DMS53 (cell line): ENCODE data around the gene PSMD5.

Source experiments
- DNase-seq: peaks from one replicate; lab custom pipeline; 2025; lab: John Stamatoyannopoulos, UW

PSMD5 gene

DNA sequence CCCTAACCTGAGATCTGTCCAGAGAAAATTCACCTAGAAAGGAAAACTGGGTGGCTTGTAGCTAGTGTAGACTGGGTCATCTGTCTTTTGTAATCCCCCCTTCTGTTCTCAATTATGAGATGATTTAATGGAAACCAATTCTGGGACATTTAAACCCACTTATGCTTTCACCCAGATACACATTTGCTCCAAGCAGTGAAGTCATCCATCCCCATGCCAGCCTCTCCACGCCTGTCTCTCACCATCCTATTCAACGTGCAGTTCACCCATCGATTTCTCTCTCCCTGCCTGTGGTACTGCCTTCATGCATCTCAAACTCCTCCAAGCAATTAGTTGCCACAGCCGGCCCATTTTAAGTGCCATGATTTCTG, 32.5 kb upstream of the PSMD5 start:
- DNase-seq, result peak; percentile 48

DNA sequence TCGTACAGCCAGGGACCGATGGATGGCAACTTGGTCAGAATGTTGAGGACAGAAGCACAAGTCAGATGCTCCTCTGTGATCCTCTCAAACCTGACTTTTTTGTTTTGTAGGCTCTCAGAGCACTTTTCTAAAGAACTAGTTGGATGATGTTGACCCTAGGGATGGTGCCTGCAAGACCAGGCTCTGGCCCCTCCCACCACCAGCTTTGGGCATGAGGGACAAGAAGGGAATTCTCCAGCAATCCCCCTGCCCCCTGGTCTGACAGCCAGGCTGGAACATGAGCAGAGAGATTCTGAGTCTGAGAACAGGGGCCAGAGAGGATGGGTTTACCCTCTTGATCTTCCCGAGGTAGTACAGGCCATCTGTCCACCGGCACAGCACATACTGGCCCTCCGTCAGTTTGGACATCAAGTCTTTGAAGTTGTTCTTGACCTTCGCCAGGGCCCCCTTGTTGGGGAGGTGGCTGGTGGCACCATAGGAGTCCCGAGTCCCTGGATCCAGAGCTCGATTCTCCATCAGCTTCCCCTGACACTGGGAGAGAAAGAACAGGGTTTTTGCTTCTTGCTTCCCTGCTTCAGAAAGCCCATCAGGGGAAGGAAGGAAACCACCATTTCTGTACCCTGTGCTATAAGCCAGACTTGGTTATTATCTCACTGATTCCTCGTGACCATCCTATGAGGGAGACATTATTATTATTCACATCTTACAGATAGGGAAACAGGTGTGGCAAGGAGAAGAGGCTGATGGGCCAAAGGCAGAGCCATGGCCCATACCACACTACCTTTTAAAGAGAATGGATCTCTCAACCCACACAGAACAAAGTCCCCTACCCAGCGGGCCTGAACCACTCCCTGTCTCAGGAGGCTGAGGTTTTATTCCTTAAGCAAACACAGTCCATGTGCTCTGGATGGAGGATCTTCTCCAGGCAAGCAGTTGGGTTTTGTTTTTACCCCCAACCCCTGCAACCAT, 31.8 kb upstream of the PSMD5 start:
- no peak for DNase-seq

DNA sequence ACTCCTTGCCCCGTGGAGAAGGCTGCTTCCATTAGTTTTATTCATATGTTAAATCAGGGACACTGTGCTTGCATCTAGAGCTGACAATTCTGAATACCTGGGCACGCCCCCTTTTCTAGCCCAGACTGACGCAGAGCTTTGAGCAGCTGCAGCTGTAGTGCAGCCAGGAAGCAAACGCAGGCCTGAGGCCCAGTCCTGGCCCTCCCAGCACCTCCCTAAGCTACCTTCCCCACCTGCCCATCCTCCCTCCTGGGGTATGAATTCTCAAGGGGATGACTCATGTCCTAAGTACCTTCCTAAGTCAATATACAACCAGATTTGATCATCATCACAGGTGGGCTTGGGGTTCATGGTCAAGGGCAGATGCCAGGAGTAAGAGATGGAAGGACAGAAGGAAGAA, 30.8 kb upstream of the PSMD5 start:
- peak; percentile 97 for DNase-seq

DNA sequence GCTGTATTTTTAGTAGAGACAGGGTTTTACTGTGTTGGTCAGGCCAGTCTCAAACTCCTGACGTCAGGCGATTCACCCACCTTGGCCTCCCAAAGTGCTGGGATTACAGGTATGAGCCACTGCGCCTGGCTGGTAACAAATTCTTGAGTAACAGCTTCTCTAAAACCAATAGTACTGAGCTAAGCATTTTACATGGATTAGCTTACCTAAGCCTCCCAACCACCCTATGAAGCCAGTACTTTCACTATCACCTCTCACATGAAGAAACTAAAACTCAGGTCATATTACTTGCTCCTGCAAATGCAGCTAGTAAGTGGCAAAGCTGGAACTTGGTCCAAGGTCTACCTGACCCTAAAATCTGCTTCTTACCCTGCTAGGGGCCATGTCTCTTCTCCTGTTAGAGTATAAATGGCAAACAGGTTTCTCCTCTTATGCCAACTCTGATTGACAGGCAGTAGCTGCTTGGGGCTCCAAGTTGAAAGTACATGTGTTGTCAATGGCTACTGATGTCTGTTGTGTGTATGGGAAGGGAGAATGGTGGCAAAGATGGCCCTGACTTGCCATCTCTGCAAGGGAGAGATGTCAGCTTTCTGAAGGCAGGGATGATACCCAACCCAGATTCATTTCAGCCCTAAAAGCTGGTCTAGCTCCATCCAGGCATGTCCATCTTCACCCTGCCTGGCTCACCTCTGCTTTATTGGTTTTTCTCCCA, 30.2 kb upstream of the PSMD5 start:
- DNase-seq, result peak; percentile 57

DNA sequence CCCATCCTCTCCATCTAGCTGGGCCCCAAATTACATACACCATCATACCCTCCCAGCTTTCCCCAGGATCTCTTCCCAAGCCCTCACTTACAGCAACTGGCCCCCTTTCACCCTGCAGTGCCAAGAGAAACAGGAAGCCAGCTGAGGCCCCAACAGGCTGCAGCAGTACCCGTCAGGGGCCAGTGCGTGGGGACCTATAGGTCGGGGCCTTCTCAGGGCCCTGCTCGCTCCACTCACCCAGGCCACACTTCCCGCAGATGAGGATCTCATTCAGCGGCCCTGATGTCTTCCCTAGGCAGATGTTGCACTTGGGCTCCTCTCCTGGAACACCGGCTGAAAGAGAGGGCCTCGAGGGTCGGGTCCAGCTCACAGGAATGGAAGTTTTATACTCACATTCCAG, 27.5 kb upstream of the PSMD5 start:
- no peak for DNase-seq

GRCh38 chr9:120869726-120870125, 27.0 kb upstream of the PSMD5 start:
- no peak for DNase-seq

- no peak for DNase-seq
These were observed 26.6 kb upstream of the PSMD5 start for GRCh38 chr9:120869360-120869687.

DNA sequence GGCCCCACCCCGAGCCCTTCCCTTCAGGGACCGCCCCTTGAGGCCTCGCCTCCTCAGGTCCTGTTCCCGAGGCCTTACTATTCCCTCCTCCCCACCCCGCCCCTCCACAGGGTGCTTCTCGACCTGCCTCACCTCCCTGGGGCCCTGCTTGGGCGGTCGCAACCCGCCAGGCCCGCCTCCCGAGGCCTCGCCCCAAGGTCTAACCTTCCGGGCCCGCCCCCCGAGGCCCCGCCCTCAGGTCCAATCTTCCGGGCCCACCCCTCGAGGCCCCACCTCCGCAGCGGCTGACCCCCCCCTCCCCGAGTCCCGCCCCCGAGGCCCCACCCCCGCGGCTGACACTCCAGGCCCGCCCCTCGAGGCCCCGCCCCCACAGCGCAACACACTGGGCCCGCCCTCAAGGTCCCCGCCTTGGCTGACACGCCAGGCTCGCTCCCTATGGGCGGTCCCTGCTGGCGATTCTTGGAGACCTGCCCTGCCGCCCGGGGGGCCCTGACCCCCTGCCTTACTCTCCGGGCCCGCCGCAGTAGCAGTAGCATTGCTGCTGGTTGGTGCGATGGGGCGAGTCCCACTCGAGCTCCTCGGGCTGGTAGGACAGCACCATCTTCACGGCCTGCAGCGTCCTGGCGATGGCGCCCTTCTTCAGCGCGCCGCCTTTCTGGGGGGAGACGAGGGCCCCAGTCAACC, 26.1 kb upstream of the PSMD5 start:
- peak; percentile 100 for DNase-seq

DNA sequence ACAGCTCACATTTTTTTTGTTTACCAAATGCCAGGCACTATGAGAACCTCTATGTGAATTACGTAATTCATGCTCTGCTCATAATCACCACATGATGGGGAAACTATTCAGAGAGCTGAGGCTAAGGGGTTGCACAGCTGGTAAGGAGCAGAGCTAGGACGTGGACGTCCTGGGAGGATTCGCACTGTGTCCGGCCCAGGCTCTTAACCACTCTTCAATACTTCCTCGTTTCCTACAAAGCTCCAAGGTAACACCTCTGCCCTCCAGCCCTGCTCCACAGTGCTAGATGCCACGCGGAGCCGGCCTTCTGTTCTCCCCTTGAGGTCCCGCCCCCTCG, 25.6 kb upstream of the PSMD5 start:
- no peak for DNase-seq

GRCh38 chr9:120867676-120868338, 25.1 kb upstream of the PSMD5 start:
- no peak for DNase-seq

GRCh38 chr9:120866651-120867050, 23.9 kb upstream of the PSMD5 start:
- no peak for DNase-seq

DNA sequence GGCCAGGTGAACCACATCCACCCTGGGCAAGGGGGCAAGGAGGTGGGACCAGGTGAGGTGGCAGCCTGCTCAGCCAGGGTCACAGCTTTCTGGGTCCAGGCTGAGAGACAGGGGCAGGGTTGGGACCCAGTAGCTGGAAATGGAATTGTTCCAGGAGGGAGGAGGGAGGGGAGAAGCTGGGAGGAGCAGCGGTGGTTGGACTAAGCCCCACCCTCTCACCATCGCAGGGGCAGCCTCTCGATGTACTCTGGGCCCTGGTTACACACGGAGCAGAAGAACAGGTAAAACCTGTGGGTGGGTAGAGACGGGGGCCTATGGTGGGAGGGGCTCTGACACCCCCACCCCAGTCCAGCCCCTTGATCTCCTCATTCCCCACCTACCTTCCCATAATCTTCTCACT, 23.1 kb upstream of the PSMD5 start:
- DNase-seq, result no peak

DNA sequence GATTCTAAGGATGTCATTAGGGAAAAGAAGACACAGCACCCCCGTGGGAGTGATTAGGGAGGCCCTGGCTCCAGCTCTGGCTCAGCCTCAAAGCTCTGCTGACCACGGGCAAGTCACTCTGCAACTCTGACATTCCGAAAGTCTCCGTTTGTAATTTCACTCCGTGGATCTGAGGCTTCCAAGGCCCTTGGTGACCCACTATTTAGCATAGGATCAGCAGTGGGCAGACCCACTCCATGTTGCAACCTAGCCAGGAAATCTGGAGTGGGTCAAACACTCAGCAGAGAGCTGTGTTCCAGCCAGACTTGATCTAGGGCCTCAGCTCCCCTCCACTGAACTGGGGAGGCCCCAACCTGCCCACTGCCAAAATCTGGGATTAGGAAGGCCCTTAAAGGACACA, 22.5 kb upstream of the PSMD5 start:
- no peak for DNase-seq

DNA sequence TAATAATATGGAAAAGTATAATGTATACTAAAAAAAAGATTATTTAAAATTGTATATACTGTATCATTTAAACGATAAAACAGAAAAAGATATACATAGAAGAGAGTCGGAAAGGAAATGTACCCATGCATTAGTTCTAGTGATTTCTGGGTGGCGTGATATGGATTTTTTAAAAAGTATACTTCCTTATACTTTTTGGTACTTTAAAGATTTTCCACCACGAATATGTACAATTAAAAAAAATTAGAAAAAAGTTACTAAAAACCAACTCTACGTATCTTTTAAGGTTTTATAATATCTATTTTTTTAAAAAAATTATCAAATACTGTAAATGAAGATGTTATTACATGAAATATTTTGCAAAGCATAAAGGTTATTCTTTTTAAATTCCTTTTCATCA, 22.0 kb upstream of the PSMD5 start:
- no peak for DNase-seq

DNA sequence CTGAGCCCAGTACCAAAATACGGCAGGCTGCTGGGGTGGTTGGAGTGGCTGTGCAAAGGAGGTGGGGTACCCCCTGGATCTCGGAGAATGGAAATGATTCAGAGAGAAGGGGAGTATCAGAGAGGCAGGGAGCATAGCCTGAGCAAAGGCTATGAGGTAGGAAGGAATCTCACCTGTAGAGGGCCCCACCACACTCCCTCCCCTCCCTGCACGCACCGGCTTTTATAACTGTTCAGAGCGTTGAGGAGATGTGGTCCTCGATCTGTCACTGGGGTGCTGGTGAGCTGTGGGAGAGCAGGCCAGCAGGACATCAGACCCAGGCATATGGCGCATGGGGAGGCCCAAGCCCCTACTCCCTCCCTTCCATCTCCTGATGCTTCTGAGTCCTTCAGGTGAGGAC, 21.1 kb upstream of the PSMD5 start:
- peak; percentile 18 for DNase-seq

GRCh38 chr9:120862452-120862851, 19.7 kb upstream of the PSMD5 start:
- no peak for DNase-seq

DNA sequence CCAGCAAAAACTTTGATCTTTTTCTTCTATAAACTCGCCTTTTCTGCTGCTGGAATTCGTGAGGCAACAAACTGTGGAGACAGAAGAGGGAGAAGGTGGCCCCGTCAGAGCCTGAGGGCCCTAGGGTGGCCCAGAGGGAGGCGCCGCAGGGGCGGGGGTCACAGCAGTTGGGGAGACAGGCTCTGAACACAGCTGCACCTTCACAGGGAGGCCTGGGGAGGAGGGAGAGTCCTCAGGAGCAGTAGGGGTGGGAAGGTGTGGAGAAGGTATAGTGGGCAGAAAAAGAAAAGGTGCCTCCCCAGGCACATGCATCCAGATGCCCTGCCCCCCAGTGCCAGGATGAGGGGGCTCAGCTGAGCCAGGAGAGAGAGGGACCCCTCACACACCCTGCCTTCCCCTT, 19.2 kb upstream of the PSMD5 start:
- no peak for DNase-seq

DNA sequence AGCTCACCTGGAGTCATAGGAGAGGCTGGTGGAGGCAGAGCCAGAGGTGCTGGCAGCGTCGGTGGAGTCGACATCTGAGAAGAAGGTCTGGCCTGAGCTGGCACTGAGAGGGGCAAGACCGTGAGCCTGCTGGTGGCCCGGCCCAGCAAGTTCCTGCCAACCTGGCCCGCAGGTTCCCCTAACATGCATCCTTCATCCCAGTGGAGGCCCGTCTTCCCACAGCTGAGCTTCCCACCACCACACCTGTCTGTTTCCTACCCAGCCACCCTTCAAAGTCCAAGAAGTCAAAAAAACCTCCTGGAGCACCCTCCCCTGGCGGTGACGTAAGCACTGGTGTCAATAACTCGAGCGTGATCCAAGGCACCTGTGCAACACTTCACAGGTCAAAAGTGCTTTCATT, 17.4 kb upstream of the PSMD5 start:
- peak; percentile 93 for DNase-seq

- DNase-seq, result peak; percentile 46
These were observed 16.6 kb upstream of the PSMD5 start for GRCh38 chr9:120859361-120859760.

DNA sequence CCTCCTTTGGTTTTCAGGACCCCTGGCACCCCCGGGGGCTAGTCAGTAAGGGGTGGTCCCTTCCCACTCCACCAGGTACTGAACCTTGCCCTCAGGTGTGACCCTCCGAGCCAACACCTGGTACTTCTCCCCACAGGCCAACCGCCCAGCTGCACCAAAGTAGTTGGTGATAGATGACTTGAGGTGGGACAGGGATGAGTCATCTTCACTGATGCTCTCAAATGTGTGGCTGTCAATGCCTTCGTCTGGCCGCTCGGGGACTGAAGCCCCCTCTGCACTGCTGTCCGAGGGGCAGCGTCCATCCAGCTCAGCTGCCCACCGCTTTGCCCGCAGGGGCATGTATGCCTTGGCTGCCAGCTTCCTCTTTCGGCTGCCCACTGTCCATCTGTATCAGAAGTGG, 15.2 kb upstream of the PSMD5 start:
- peak; percentile 80 for DNase-seq

DNA sequence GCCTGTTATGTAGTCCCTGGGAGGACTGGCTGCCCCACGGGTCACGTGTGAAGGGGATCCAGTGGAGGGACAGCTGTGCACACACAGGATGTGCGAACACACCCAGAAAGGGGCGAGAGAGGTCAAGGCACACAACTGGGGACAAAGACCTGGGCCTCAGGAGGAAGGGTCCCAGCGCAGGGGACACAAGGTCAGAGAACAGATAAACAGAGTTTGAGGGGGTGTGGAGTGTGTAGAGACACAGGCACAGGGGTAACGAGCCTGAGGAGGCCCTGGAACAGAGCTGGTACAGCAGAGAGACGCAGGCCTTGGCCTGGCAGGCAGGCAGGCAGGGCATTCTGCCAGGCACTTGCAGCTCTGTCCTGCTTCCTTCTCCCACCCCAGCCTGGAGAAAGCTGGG, 14.8 kb upstream of the PSMD5 start:
- peak; percentile 96 for DNase-seq

DNA sequence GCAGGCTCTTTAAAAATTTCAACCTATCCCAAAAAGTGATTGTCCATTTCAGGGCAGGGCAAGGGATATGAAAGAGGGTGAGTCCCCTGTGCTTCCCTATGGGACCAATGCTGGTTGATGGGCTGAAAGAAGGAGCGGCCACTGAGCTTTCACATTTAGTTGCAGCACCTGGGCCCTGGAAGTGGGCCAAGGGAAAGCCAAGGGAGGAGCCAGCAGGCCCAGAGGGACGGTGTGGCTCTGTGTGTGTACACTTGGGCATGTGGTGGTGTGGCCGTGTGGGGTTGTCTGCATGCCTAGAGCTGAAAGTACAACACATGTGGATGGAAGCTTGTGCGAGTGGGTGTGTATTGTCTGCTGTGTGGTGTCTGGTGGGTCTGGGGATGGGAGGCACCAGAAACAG, 14.0 kb upstream of the PSMD5 start:
- peak; percentile 93 for DNase-seq
